GM18951 (cell line): ENCODE measurements around the gene MRPL9.
A peak's percentile ranks its signal among the peaks of the same experiment; 100 is the strongest.
"Not testable (repeated sequence)": the region's sequence is repeated elsewhere in the genome, so short reads cannot be mapped to it uniquely, and the experiment has no call there.

Source experiments
- POLR2A ChIP-seq: IDR thresholded peaks from 4 replicates; pipeline ENCODE4 v1.6.1; 2011; ENCODE audit warnings: mild to moderate bottlenecking; ENCODE audit not compliant: insufficient read length, insufficient read depth; ENCODE audit errors: extremely low read depth
- in situ Hi-C: fragments of 300-500 bp; cut with MboI; formaldehyde crosslinking; loops from one replicate; pipeline ENCODE4 v1.12.0; 2022; ENCODE audit warnings: low sequenced_read_pairs, mixed read lengths, inconsistent platforms; ENCODE audit not compliant: unreplicated experiment

MRPL9 gene

GRCh38 chr1:151801310-151801820 is 38.1 kb upstream of the MRPL9 start:
- in situ Hi-C loops, result no loop called here
- TF ChIP-seq POLR2A, result no peak

- TF ChIP-seq POLR2A, result no peak
- in situ Hi-C loops, result no loop called here
Measured at GRCh38 chr1:151800830-151801229, 37.5 kb upstream of the MRPL9 start.

DNA sequence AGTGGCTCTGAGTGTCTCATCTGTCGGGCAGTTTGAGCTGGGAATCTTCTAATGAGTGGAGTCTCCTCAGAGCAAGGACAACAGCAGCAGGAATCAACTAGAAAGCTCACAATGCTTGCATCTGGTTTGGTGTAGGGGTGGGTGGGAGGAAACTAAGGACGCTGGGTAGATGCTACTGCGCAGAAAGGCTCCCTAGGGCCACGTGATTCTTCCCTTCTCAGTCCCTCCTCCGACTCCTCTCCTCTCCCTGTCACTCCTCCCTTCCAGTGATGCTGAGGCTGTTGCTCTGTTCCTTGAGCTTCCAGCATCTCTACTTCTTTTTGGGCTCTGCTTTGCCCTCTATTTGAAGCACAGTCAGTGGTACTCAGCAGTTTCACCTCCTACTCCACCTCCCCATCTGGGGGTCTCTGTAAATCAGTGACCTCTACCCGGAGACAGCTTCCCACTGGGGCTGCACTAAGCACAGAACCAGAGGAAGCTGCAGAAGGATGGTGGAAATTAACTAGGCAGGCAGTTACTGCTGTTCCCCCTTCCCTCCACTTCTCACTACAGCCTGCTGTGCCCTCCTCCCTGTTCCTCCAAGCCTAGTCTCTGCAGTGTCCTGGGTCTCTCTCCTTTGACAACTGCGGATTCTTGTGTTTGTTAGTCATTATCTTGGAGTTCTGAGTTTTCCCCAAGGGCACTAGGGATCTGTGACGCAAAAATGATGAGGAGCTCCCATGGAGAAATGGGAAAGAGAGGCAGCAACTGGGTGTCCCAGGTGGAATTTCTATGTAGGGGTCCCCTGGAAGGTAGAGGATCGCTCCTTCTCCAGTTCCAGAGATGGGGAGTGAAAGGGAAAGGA is 36.1 kb upstream of the MRPL9 start:
- no peak for TF ChIP-seq POLR2A
- in situ Hi-C loops, result no loop called here

DNA sequence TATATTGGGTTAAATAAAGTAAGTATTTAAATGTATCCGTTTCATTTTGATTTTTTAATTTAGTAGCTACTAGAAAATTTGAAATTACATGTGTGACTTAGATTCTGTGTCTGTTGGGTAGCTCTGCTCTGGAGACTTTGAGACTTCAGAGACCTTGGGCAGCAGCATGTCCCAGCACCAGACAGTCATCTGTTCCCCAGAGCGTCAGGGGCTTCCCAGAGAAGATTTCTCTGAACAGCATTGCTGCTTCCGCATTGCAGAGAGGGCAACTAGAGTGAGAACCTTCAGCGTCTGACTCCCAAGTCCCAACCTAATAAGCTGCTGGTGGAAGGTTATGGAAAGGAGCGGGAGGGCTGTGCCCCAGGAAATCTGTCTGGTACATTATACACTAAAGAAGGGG is 35.3 kb upstream of the MRPL9 start:
- in situ Hi-C loops, result no loop called here
- TF ChIP-seq POLR2A, result no peak

- in situ Hi-C loops, result no loop called here
- no peak for TF ChIP-seq POLR2A
Measured at GRCh38 chr1:151790940-151791651, 27.8 kb upstream of the MRPL9 start.

- peak; percentile 61 for TF ChIP-seq POLR2A
- in situ Hi-C loops, result no loop called here
Measured at GRCh38 chr1:151790071-151790939, 27.0 kb upstream of the MRPL9 start, which contains the start of gene TDRKH. TDRKH (minus strand) TSS chr1:151790500; CDS start chr1:151783022, 7,478 bp downstream.

GRCh38 chr1:151787689-151788088 is 24.4 kb upstream of the MRPL9 start:
- no peak for TF ChIP-seq POLR2A
- in situ Hi-C loops, result no loop called here

- no peak for TF ChIP-seq POLR2A
- in situ Hi-C loops, result no loop called here
Measured at GRCh38 chr1:151783796-151784195, 20.5 kb upstream of the MRPL9 start.

DNA sequence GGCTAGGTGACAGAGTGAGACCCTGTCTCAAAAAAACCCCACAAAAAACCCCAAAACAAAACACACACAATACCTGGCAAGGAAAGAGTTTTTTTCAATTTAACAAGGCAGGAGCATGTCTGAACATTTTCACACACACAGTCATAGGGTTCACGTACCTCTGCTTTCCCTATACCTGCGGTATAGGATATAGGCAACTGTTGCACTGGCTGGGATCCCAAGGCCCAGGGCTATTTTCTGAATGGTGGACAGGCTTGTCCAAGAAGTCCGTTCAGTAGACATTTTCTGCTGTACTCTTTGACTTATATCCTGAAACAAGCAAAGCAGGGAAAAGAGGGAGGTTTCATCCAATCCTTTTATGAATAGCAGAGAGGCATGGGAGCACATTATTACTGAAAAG is 19.4 kb upstream of the MRPL9 start:
- TF ChIP-seq POLR2A, result no peak
- in situ Hi-C loops, result no loop called here

- in situ Hi-C loops, result not testable (repeated sequence)
Measured at GRCh38 chr1:151782026-151782425, 18.7 kb upstream of the MRPL9 start.

- in situ Hi-C loops, result not testable (repeated sequence)
Measured at GRCh38 chr1:151780736-151781135, 17.4 kb upstream of the MRPL9 start.

DNA sequence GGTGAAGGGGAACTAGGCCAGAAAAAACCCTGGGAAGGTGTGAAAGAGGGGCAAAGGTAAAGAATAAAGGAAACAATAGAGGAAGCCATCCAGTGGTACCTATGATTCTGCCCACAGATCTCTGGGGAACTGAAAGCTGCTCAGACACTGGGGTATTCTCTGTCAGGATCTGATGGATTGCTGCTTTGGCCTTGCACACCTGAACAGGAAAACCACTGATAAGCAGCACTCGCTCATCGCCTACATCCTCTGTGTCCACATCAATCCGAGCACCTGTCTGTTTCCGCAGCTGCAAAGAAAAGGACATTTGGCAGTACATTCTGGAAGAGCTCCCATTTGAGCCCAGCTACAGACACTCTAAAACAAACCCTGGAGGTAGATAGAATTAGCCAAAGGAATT is 16.6 kb upstream of the MRPL9 start:
- TF ChIP-seq POLR2A, result no peak
- in situ Hi-C loops, result no loop called here

DNA sequence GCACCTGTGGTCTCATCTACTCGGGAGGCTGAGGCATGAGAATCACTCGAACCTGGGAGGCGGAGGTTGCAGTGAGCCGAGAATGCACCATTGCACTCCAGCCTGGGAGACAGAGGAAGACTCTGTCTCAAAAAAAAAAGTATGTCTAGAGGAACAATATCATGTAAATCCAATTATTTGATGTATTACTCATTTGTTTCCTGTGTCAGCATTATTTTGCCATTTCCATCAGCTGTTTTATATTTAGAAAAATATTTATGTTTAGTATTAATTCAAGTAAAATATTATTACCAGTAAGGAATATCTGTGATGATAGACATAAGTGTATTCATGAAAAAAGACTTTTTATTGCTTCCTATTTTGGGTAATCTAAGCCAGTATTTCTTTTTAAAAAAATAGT is 14.0 kb upstream of the MRPL9 start:
- in situ Hi-C loops, result no loop called here
- no peak for TF ChIP-seq POLR2A

DNA sequence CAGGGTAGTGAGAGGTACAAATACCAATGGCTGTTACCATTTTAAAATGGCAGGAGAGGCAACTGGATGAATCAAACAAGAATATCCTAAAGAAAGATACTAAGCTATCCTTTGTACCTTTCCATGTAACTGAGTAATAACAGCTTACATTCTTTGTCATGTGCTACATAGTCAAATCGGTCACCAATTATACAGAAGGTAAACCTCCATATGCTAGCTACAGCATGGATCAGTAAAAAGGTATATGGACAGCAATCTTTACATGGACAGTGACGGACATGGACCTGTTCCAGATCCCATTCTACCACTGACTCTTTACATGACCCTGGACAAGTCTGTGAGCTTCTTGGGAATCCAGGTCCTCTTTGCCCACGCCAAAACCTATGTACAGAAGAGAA is 13.4 kb upstream of the MRPL9 start:
- TF ChIP-seq POLR2A, result no peak
- in situ Hi-C loops, result no loop called here
